Glomerular visceral epithelial cell (primary cell): ENCODE measurements around the gene NALCN.
A peak's percentile ranks its signal among the peaks of the same experiment; 100 is the strongest.
"Not testable (repeated sequence)": the region's sequence is repeated elsewhere in the genome, so short reads cannot be mapped to it uniquely, and the experiment has no call there.

Source experiments
- DNase-seq: peaks from one replicate; pipeline ENCODE4 v3.0.0-alpha.2; 2016; ENCODE audit errors: extremely low spot score

Gene NALCN

DNA sequence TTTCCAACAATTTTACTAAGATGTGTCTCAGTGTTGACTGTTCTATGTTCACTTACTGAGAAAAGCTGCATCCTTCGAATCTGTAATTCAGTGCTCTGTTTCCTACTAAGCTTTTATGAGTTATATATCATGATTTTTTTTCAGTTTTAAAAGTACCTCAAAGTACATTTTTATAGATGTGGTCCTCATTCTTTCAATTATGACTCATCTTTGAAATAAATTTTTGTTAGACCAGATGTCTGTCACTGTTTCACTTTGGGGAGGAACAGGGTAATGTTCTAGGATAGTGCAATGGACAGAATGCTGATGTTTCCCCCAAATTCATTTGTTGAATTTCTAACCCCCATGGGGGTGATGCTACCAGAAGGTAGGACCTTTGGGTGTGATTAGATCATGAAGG is 74.8 kb downstream of the NALCN start:
- no peak for DNase-seq

DNA sequence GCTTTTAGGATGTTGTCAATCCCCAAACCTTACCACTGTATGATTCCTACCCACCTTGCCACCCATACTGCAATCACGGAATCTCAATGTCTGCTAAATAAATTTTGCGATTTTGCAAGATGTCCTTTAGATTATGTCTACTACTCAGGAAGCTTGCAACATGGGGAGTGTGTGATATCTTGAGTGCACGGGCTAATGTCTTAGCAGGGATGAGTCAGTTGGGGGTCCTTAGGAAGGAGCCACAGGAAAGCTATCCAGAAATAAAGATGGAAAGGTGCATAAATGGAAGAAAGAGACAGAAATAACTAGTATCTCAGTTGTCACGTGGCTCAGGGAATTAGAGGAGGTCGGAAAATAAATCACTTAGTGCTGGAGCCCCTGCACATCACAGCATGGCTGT is 77.1 kb downstream of the NALCN start:
- no peak for DNase-seq

- DNase-seq, result no peak
Observed at GRCh38 chr13:101332583-101332982, 83.7 kb downstream of the NALCN start.

DNA sequence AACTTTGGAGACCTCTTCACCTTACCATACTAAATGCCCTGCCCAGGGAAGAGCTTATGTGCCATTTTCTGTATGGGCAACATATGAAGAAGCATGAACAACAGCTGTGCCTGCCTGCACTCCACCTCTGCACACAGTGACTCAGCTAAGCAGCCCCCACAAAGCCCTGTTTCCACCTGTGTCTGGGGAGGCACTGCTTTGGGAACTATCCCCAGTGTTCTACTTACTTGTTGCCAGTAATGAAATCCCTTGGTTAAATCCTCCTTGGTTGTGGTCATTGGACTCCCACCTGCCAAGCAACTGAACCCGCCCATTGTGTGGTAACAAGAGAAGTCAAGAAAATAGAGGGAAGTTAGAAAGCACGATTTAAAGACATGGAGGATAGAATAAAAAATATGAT is 84.6 kb downstream of the NALCN start:
- no peak for DNase-seq

GRCh38 chr13:101327871-101328270 is 88.4 kb downstream of the NALCN start:
- DNase-seq, result no peak

- DNase-seq, result no peak
Observed at GRCh38 chr13:101326710-101327109, 89.6 kb downstream of the NALCN start.

DNA sequence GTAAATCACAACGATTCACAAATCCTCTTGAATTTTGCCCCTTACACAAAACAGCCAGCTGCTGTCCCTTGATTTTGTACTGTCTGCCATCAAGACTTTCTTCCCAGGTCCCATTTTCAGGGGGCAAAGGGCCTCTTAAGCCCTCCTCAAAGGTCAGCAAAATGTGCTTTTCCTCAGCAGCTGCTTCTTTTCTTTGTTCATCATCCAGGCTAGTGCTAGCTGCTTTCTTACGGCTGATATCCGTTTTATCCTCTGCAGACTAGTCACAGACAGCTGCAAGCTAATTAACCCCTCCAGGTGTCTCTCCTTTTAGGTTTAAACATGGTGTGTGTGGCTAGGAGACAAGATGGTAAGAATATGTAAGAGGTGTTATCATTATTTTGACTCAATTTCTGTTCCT is 90.9 kb downstream of the NALCN start:
- no peak for DNase-seq

DNA sequence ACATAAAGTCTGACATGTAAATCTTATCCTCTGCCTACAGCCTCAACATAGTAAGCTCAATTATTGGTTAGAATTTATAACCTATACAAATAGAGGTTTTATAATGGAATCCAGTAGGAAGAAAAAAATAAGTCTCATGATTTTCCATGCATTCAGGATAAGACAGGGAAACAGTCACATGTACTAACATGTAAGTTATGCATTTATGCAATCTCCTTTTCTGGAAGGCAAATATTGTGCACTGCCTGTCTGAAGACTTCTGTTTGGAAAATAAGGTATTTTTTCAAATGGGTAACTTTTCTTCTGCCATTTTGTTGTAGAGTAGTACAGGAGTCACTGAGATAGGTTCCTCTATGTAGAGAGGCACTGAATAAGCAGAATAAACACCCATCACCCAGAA is 92.7 kb downstream of the NALCN start:
- DNase-seq, result no peak

DNA sequence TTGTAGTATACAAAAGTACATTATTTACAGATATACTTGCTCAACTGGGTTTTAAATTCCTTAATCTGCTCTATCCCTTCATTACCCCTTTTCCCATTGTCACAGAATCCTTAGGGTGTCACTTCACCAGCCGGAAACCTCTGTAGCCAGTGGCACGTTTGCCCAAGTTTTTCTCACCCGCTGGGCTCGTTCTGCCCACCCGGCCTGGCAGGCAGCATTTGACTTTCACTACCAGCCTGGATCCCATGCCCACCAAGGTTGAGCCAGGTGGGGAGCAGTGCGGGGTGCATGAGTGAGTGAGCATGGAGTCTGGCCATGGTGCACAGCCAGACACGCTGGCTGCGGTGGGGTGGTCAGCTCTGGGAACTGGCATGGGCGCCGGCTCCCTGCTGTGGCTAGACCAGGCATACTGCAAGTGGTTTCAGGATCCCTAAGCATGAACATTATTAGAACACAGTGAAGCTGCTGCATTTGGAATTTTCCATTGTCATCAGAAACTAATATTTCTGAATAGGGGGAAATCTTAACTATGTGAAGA is 98.3 kb downstream of the NALCN start:
- no peak for DNase-seq

- DNase-seq, result not testable (repeated sequence)
Observed at GRCh38 chr13:101313479-101313878, 102.8 kb downstream of the NALCN start.

- no peak for DNase-seq
Observed at GRCh38 chr13:101309014-101309619, 107.2 kb downstream of the NALCN start.

GRCh38 chr13:101308247-101309013 is 107.9 kb downstream of the NALCN start:
- no peak for DNase-seq

- DNase-seq, result peak; percentile 67
Observed at GRCh38 chr13:101307181-101307701, 109.1 kb downstream of the NALCN start.

- no peak for DNase-seq
Observed at GRCh38 chr13:101306773-101307172, 109.5 kb downstream of the NALCN start.

- no peak for DNase-seq
Observed at GRCh38 chr13:101305981-101306411, 110.3 kb downstream of the NALCN start.

DNA sequence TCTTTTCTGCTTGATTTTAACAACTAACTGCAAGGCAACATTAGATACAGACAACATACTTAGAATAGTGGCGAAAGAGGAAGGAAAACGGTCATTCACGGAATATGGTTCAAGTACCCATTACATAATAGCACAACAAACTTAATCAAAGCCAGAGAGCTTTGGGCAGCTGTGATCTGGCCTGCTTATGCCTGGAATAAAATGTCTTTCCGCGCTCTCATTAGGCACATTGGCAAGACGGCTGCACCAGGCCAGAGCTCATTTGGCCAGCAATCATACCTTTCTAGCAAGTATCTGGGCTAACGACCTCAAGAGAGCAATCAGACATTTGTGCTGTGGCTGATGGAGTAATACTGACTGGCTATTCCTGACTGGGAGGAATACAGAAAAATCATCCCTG is 112.8 kb downstream of the NALCN start:
- no peak for DNase-seq

DNA sequence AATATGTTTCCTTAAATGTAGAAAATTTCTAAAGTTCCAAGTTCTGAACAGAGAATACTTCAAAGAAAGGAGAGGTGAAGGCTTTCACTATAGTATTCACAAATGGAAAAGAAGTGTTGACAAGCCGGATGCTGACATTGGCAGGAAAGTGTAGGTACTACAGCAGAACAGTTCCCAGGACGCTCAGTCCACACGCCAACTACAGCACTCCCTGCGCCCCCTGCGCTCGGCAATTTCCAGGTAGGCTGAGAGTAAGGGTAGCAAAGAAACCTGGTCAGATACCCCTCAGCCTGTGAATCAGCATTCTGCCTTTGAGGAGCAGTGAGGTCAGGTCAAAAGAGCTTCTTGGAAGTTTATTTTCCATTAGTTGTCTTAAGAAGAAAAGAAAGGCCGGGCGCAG is 115.3 kb downstream of the NALCN start:
- DNase-seq, result no peak

DNA sequence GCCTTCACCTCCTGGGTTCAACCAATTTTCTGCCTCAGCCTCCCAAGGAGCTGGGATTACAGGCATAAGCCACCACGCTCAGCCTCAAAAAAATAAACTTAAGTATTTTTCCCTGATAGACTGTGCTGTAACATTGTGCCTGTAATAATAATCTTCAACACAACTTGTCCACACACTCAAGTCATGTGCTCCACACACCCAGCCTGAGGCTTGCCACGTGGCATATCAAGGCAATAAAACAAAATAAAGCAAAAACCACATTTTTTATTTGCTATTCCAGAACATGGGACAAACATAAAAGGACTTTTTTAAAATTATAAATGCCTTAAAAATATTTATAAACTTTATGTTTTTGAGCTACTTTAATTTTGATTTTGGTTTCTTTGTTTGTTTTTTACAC is 115.8 kb downstream of the NALCN start:
- no peak for DNase-seq

GRCh38 chr13:101298517-101298916 is 117.8 kb downstream of the NALCN start:
- DNase-seq, result no peak

GRCh38 chr13:101297794-101298193 is 118.5 kb downstream of the NALCN start:
- no peak for DNase-seq

- no peak for DNase-seq
Observed at GRCh38 chr13:101292711-101293110, 123.6 kb downstream of the NALCN start.

DNA sequence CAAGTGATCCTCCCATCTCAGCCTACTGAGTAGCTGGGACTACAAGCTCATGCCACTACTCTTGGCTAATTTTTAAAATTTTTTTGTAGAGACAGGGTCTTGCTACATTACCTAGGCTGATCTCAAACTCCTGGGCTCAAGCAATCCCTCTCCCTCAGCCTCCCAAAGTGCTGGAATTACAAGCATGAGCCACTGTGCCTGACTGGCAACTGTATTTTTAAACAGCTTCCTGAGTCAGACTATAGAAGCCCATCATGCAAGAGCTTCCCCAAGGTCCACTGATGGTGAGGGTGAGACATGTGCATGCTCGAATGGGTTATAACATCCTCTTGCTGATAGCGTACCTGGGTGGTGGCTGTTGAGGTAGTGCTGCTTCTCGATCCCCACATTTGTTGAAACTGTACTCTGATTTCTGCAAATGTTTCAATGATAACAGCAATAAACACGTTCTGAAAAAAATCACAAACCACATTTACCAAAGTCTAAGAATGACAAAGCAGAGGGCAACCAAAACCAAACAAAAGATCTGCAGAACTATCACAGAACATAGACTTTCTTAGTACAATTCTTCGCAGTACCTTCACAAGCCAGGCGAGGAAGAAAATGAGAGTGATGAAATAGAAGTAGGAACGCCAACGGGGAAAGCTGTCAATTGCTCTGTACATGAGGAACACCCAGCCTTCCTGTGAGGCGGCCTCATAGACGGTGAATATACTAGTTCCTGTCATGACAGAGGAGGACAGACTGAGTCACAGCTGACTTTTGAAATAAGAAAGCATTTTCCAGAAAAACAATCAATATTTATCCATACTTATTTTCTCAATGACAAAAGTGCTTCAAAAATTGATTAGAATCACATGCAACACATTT is 124.4 kb downstream of the NALCN start:
- DNase-seq, result no peak
